H9 (cell line): Measurements from ENCODE around the gene NEDD4L. TPM values are rescaled to one million over a fixed set of nuclear protein-coding genes. Genes with fewer than 3 reads are reported as not detected.

ENCODE experiments used
- DNase-seq: peaks from one replicate; pipeline ENCODE4 v3.0.0-alpha.2; 2017
- H2AFZ ChIP-seq: one replicate; pipeline ENCODE4 v1.6.1; 2013; ENCODE audit warnings: mild to moderate bottlenecking, low read length, control low read depth, moderate library complexity
- H2AK5ac ChIP-seq: 2 replicates; pipeline ENCODE4 v1.6.1; 2013; ENCODE audit warnings: low read length, control low read depth, mixed read lengths; ENCODE audit not compliant: insufficient read length
- H2BK120ac ChIP-seq: one replicate; pipeline ENCODE4 v1.6.1; 2013; ENCODE audit warnings: low read depth, mild to moderate bottlenecking, low read length, control low read depth, inconsistent platforms; ENCODE audit not compliant: poor library complexity, severe bottlenecking
- H2BK12ac ChIP-seq: 2 replicates; pipeline ENCODE4 v1.6.1; 2013; ENCODE audit warnings: low read length, control low read depth, mixed read lengths, low read depth; ENCODE audit not compliant: insufficient read length
- H2BK15ac ChIP-seq: 2 replicates; pipeline ENCODE4 v1.6.1; 2013; ENCODE audit warnings: low read depth, low read length, control low read depth
- H2BK20ac ChIP-seq: one replicate; pipeline ENCODE4 v1.6.1; 2013; ENCODE audit warnings: low read depth, mild to moderate bottlenecking, low read length, control low read depth, inconsistent platforms; ENCODE audit not compliant: poor library complexity, severe bottlenecking
- H2BK5ac ChIP-seq: 2 replicates; pipeline ENCODE4 v1.6.1; 2013; ENCODE audit warnings: low read length, control low read depth, mixed read lengths; ENCODE audit not compliant: insufficient read length
- H3K14ac ChIP-seq: 2 replicates; pipeline ENCODE4 v1.6.1; 2013; ENCODE audit warnings: low read length, control low read depth; ENCODE audit not compliant: insufficient read depth
- H3K18ac ChIP-seq: 2 replicates; pipeline ENCODE4 v1.6.1; 2013; ENCODE audit warnings: low read depth, mild to moderate bottlenecking, mixed read lengths, low read length, control low read depth; ENCODE audit not compliant: insufficient read length
- H3K23ac ChIP-seq: 2 replicates; pipeline ENCODE4 v1.6.1; 2013; ENCODE audit warnings: low read length, control low read depth, mixed read lengths, low read depth; ENCODE audit not compliant: insufficient read length
- H3K23me2 ChIP-seq: 2 replicates; pipeline ENCODE4 v1.6.1; 2013; ENCODE audit warnings: low read depth, mild to moderate bottlenecking, mixed read lengths, low read length, control low read depth; ENCODE audit not compliant: insufficient read length, poor library complexity, severe bottlenecking
- H3K27ac ChIP-seq: 2 replicates; pipeline ENCODE4 v1.5.1; 2013; ENCODE audit warnings: low read length, control low read depth, mixed read lengths, low read depth; ENCODE audit not compliant: insufficient read length
- H3K27me3 ChIP-seq: 2 replicates; pipeline ENCODE4 v1.6.1; 2013; ENCODE audit warnings: low read length, control low read depth, inconsistent platforms; ENCODE audit not compliant: insufficient read depth
- H3K4ac ChIP-seq: 2 replicates; pipeline ENCODE4 v1.6.1; 2013; ENCODE audit warnings: low read depth, mild to moderate bottlenecking, control low read depth, inconsistent platforms, low read length, moderate library complexity
- H3K4me1 ChIP-seq: 2 replicates; pipeline ENCODE4 v1.6.1; 2013; ENCODE audit warnings: low read length, control low read depth, inconsistent platforms; ENCODE audit not compliant: insufficient read depth
- H3K4me2 ChIP-seq: 2 replicates; pipeline ENCODE4 v1.6.1; 2013; ENCODE audit warnings: low read length, control low read depth, mixed read lengths; ENCODE audit not compliant: insufficient read length, insufficient read depth
- H3K56ac ChIP-seq: 2 replicates; pipeline ENCODE4 v1.6.1; 2013; ENCODE audit warnings: low read depth, mild to moderate bottlenecking, mixed read lengths, low read length, control low read depth; ENCODE audit not compliant: insufficient read length
- H3K79me1 ChIP-seq: 2 replicates; pipeline ENCODE4 v1.6.1; 2013; ENCODE audit warnings: low read depth, mild to moderate bottlenecking, moderate library complexity, low read length, control low read depth, inconsistent platforms; ENCODE audit not compliant: insufficient read depth, poor library complexity, severe bottlenecking
- H3K79me2 ChIP-seq: 2 replicates; pipeline ENCODE4 v1.6.1; 2013; ENCODE audit warnings: low read length, control low read depth, inconsistent platforms; ENCODE audit not compliant: insufficient read depth
- H3K9ac ChIP-seq: 2 replicates; pipeline ENCODE4 v1.6.1; 2013; ENCODE audit warnings: low read length, control low read depth, mixed read lengths; ENCODE audit not compliant: insufficient read length; ENCODE audit errors: extremely low read depth
- H3K9me3 ChIP-seq: one replicate; pipeline ENCODE4 v1.6.1; 2013; ENCODE audit warnings: low read depth, low read length, inconsistent platforms; ENCODE audit not compliant: control insufficient read depth
- H3T11ph ChIP-seq: one replicate; pipeline ENCODE4 v1.6.1; 2013; ENCODE audit warnings: mild to moderate bottlenecking, low read length, control low read depth, inconsistent platforms
- H4K20me1 ChIP-seq: one replicate; pipeline ENCODE4 v1.6.1; 2013; ENCODE audit not compliant: control insufficient read depth, insufficient read length, insufficient read depth
- H4K5ac ChIP-seq: 2 replicates; pipeline ENCODE4 v1.6.1; 2013; ENCODE audit warnings: low read depth, mild to moderate bottlenecking, mixed read lengths, low read length, control low read depth; ENCODE audit not compliant: insufficient read length
- H4K8ac ChIP-seq: replicated peaks from 2 replicates; pipeline ENCODE4 v1.6.1; 2013; ENCODE audit warnings: low read length, control low read depth, mixed read lengths, low read depth; ENCODE audit not compliant: insufficient read length
- H4K91ac ChIP-seq: 2 replicates; pipeline ENCODE4 v1.6.1; 2013; ENCODE audit warnings: low read depth, mild to moderate bottlenecking, moderate library complexity, mixed read lengths, low read length, control low read depth; ENCODE audit not compliant: insufficient read length
- H3K27ac Mint-ChIP-seq, 3 experiments: 2 replicates in 2 of 3; 3 replicates in 1 of 3; pipeline ENCODE4 v1.8.0; 2020 to 2021; ENCODE audit warnings: mixed read lengths in 3 of 3, mild to moderate bottlenecking in 1 of 3, moderate library complexity in 1 of 3
- H3K27me3 Mint-ChIP-seq: 2 replicates; pipeline ENCODE4 v1.8.0; 2021; ENCODE audit warnings: low read depth, mild to moderate bottlenecking, moderate library complexity, mixed read lengths
- H3K36me3 Mint-ChIP-seq, 3 experiments: 2 replicates in 2 of 3; 3 replicates in 1 of 3; pipeline ENCODE4 v1.8.0; 2020 to 2021; ENCODE audit warnings: low read depth in 3 of 3, mixed read lengths in 3 of 3; ENCODE audit not compliant: insufficient read depth in 1 of 3
- H3K4me1 Mint-ChIP-seq, 2 experiments: 2 replicates each; pipeline ENCODE4 v1.8.0; 2020; ENCODE audit warnings: mixed read lengths in 2 of 2
- H3K4me3 Mint-ChIP-seq, 2 experiments: 2 replicates in 1 of 2; 3 replicates in 1 of 2; pipeline ENCODE4 v1.8.0; 2020 to 2021; ENCODE audit warnings: mild to moderate bottlenecking in 2 of 2, mixed read lengths in 2 of 2, moderate library complexity in 1 of 2
- H3K9me3 Mint-ChIP-seq, 2 experiments: 2 replicates in 1 of 2; 3 replicates in 1 of 2; pipeline ENCODE4 v1.8.0; 2020; ENCODE audit warnings: mild to moderate bottlenecking in 2 of 2, mixed read lengths in 2 of 2, moderate library complexity in 1 of 2
- CTCF ChIP-seq: fragments of 200-600 bp; sonication (generic); conservative IDR thresholded peaks from 3 replicates; pipeline ENCODE4 v1.8.0; 2021; ENCODE audit warnings: antibody characterized with exemption, mild to moderate bottlenecking
- WGBS: extraction: QIAGEN DNeasy Blood & Tissue Kit; methylation state at CpG from one replicate; pipeline ENCODE4 v1.1.7; 2013; ENCODE audit warnings: missing lambda C conversion rate, low lambda C conversion rate, mixed read lengths; ENCODE audit not compliant: insufficient read length; ENCODE audit errors: extremely low coverage; 5-methylcytosine and 5-hydroxymethylcytosine counted together
- total RNA-seq: library from RNA; stranded (reverse); gene quantifications from 2 replicates; pipeline ENCODE4 v1.2.1, GENCODE V29; 2021

The NEDD4L gene
- total RNA-seq, 1 experiment from 2014 or later, result 76.3 TPM

DNA sequence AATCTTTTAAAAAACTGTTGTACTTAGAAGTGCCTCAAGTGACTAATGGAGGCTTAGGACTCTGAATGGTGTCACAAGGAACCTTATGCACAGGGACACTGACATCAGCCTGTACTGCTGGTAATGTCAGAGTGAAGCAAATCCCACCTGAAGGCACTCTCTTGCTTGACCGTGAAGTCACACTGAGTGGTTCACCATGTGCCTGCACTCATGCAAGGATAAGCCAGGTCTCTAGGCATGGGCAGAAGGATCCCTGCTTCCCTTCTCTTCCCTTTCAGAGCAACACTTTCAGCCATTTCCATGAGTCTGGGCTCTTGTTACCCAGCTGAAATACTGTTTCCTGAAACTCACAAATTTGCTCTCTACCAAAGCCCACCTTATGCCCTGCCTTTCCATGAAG, 123.0 kb downstream of the NEDD4L start:
- Histone ChIP-seq H3K18ac (no peak overlapping the region), H3T11ph (no peak overlapping the region), H4K8ac (no peak overlapping the region), H4K20me1 (no peaks in the 10 kb centered on the region), H3K4me2 (no peak overlapping the region), H4K5ac (no peak overlapping the region), H3K79me2 (peaks cover 1% of the 10 kb centered on the region; the same call in 1 of the 2 replicates), H3K56ac (no peak overlapping the region), H3K27me3 (no peaks in the 10 kb centered on the region), H2BK5ac (no peak overlapping the region), H3K9ac (no peak overlapping the region), H4K91ac (no peak overlapping the region), H3K23me2 (no peaks in the 10 kb centered on the region), H2AK5ac (no peak overlapping the region), H2BK20ac (no peak overlapping the region), H2BK120ac (no peak overlapping the region), H2AFZ (no peak overlapping the region), H3K4ac (no peak overlapping the region), H3K27ac (no peak overlapping the region), H3K9me3 (no peaks in the 10 kb centered on the region), H3K4me1 (no peaks in the 10 kb centered on the region), H2BK15ac (no peak overlapping the region), H3K14ac (no peak overlapping the region), H3K79me1 (no peaks in the 10 kb centered on the region), H3K23ac (no peak overlapping the region), H2BK12ac (no peak overlapping the region)
- TF ChIP-seq CTCF, result no peak
- H3K9me3 Mint-ChIP-seq, result no peaks in the 10 kb centered on the region
- no peak overlapping the region for H3K27ac Mint-ChIP-seq
- H3K27me3 Mint-ChIP-seq, result no peaks in the 10 kb centered on the region
- peaks cover 12 to 14% of the 10 kb centered on the region in 2 experiments for H3K4me1 Mint-ChIP-seq
- no peak for DNase-seq
- H3K36me3 Mint-ChIP-seq, result peaks cover 0 to 13% (median 8%) of the 10 kb centered on the region in 3 experiments; a peak in 5 of 7 replicates
- no peak overlapping the region for H3K4me3 Mint-ChIP-seq
- WGBS, result no CpG with 5 or more reads among the region's 1 CpG
